Brain microvascular endothelial cell (primary cell): ENCODE results near the gene AK1.
"Not testable (repeated sequence)": the region's sequence is repeated elsewhere in the genome, so short reads cannot be mapped to it uniquely, and the experiment has no call there.

ENCODE experiments used
- DNase-seq: peaks from one replicate; pipeline ENCODE4 v3.0.0-alpha.2; 2020
- H3K27ac ChIP-seq: fragments of 250-450 bp; sonication (Bioruptor Pico); 2 replicates; pipeline ENCODE4 v1.5.1; 2020; ENCODE audit warnings: mild to moderate bottlenecking, moderate library complexity
- H3K27me3 ChIP-seq: fragments of 250-450 bp; sonication (Bioruptor Pico); replicated peaks from 2 replicates; pipeline ENCODE4 v1.5.1; 2020; ENCODE audit warnings: mild to moderate bottlenecking
- H3K36me3 ChIP-seq: fragments of 250-450 bp; sonication (Bioruptor Pico); replicated peaks from 2 replicates; pipeline ENCODE4 v1.5.1; 2020; ENCODE audit warnings: mild to moderate bottlenecking
- H3K4me3 ChIP-seq: 2 replicates; pipeline ENCODE4 v1.5.1; 2011; ENCODE audit warnings: low read depth, mild to moderate bottlenecking, control low read depth, low read length, moderate library complexity
- in situ Hi-C: cut with HindIII; loops from 2 replicates; pipeline ENCODE4 v1.10.0; 2017; ENCODE audit warnings: low sequenced_read_pairs, low pct_ligation_motif_present
- TF ChIP-seq, protein P1 (sequence below): IDR thresholded peaks from 2 replicates; pipeline ENCODE4 v1.5.1; 2011; ENCODE audit warnings: low read depth, mild to moderate bottlenecking, moderate library complexity, low read length, control low read depth, inconsistent platforms; ENCODE audit errors: missing control alignments

AK1 gene

DNA sequence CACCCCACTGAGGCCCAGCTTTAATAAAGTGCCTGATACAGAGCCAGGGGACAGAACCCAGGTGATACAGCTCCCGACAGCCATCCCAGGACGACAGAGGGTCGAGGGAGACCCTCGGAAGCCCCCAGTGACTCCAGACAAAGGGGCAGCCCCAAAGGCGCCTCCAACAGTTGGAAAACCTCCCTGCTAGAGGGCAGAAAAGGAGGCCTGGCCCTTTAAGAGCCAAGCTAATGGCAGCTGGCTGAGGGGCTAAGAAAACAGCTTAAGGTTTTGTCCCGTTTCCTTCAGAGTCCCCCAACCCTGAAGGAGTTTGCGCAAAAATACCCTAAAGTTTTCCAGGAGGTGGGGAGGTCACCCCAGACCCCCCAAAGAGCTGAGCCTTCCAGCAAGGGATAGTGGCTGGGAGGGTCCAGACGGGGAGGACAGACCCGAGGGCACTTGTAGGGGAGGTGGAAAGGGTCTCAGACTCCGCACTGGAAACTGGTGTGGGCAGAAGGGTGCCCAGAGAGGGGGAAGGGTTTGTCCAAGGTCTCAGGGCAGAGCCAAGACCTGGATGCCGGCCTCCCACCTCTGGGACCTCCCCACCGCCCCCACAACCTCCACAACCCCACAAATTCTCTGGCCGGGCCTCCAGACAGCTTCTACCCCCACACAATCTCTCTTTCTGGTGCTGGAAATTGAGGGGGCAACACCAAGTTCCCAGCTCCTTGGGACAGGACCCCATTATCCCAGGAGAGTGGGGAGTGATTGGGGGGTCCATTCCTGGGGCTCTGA is 8.2 kb upstream of the AK1 start:
- H3K4me3 ChIP-seq, result no peak overlapping the region
- TF ChIP-seq, protein P1, sequence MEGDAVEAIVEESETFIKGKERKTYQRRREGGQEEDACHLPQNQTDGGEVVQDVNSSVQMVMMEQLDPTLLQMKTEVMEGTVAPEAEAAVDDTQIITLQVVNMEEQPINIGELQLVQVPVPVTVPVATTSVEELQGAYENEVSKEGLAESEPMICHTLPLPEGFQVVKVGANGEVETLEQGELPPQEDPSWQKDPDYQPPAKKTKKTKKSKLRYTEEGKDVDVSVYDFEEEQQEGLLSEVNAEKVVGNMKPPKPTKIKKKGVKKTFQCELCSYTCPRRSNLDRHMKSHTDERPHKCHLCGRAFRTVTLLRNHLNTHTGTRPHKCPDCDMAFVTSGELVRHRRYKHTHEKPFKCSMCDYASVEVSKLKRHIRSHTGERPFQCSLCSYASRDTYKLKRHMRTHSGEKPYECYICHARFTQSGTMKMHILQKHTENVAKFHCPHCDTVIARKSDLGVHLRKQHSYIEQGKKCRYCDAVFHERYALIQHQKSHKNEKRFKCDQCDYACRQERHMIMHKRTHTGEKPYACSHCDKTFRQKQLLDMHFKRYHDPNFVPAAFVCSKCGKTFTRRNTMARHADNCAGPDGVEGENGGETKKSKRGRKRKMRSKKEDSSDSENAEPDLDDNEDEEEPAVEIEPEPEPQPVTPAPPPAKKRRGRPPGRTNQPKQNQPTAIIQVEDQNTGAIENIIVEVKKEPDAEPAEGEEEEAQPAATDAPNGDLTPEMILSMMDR, result no peak
- H3K27ac ChIP-seq, result no peak overlapping the region
- DNase-seq, result no peak
- H3K27me3 ChIP-seq, result no peaks in the 10 kb centered on the region
- in situ Hi-C loops, result no loop called here
- peaks cover 41% of the 10 kb centered on the region for H3K36me3 ChIP-seq

DNA sequence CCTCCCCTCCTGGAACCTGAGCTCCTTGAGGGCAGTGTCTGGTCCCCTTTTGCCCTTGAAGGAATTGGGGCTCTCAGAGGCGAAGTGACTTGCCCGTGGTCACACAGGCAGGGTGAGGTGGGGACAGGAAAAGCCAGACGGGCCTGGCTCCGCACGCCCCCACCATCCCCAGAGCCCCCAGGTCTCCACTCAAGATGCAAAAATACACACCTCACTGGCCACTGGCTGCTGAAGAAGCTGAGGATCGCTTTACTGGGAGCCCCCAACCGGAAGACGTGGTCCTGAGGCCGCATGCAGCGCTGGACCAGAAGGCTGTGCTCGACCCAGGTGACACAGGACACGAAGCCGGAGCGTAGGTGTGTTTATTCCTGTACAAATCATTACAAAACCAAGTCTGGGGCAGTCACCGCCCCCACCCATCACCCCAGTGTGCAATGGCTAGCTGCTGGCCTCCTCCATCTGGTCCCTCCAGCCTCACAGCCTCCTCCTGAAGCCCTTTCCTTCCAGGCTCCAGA is 7.6 kb upstream of the AK1 start:
- peaks cover 34% of the 10 kb centered on the region for H3K36me3 ChIP-seq
- no peaks in the 10 kb centered on the region for H3K27me3 ChIP-seq
- in situ Hi-C loops, result no loop called here
- H3K4me3 ChIP-seq, result no peak overlapping the region
- TF ChIP-seq, protein P1, result no peak
- H3K27ac ChIP-seq, result no peak overlapping the region
- no peak for DNase-seq

DNA sequence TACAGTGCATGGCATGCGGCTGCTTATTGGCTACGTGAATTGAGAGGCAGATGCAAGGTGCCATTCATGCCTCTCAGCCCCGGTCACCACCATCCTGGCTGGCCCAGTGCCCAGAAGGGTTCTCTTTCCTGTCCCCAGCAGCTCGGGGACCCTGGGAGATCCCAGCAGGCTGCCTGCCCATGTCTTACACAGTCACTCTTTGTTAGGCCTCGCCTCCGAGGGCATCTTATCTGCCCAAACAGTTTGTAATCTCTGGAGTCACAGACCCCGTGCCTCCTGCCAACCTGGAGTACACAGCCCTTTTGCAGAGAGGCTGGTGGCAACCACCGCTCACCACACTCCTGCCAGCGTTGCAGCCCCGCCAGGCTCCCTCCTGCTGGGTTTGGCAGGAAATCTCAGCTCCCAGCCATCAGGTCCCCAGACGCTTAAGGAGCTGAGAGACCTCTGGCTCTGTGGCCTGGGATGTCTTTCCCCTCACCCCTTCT is 7.0 kb upstream of the AK1 start:
- in situ Hi-C loops, result no loop called here
- H3K36me3 ChIP-seq, result peaks cover 31% of the 10 kb centered on the region
- DNase-seq, result no peak
- no peak overlapping the region for H3K27ac ChIP-seq
- no peaks in the 10 kb centered on the region for H3K27me3 ChIP-seq
- no peak overlapping the region for H3K4me3 ChIP-seq
- TF ChIP-seq, protein P1, result no peak

DNA sequence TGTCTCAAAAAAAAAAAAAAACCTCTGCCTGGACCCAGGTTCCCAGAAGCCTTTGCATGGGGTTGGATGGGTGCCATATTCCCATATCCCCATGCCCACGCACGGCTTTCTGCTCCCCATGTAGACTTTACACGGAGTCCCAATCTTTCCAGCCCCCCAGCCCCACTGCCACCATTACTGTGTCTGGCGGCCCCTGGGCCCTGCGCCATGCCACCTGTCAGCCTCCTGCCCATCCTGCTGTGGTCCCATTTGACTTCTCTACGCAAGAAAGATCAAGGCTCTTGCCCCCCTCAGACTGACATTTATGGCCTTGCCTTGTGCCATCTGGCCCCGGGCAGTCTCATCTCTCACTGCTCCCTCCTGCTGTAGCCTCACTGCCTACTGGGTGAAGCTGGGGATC is 6.5 kb upstream of the AK1 start:
- no peak overlapping the region for H3K4me3 ChIP-seq
- no peaks in the 10 kb centered on the region for H3K27me3 ChIP-seq
- no peak overlapping the region for H3K27ac ChIP-seq
- H3K36me3 ChIP-seq, result peaks cover 31% of the 10 kb centered on the region
- TF ChIP-seq, protein P1, result no peak
- in situ Hi-C loops, result no loop called here
- no peak for DNase-seq

DNA sequence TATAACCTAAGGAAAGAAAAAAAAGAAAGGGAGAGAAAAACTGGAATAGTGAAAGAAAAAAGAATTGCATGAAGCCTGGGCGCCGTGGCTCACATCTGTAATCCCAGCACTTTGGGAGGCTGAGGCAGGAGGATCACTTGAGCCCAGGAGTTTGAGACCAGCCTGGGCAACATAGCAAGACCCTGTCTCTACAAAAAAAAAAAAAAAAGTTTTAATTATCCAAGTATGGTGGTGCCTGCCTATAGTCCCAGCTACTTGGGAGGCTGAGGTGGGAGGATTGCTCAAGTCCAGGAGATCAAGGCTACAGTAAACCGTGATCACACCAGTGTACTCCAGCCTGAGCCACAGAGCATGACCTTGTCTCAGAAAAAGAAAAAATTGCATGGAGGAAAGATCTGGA is 4.2 kb upstream of the AK1 start:
- in situ Hi-C loops, DNase-seq, H3K27me3 ChIP-seq, H3K27ac ChIP-seq, H3K4me3 ChIP-seq: not testable (repeated sequence)
- peaks cover 11% of the 10 kb centered on the region for H3K36me3 ChIP-seq

DNA sequence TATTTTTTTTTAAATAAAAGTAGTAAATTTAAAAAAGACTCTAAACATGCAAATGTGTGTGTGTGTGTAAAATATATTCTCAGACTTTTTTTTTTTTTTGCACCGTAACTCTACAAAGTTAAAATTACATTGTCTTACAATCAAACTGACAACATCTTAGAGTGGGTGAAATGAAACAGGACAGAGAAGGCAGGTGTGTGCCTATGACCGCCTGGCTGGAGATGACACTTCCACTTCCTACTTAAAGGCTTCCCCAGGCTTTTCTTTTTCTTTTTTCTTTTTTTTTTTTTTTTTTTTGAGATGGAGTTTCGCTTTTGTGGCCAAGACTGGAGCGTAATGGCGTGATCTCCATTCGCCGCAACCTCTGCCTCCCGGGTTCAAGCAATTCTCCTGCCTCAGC is 2.7 kb upstream of the AK1 start:
- peaks cover 4% of the 10 kb centered on the region for H3K36me3 ChIP-seq
- in situ Hi-C loops, result no loop called here
- no peaks in the 10 kb centered on the region for H3K27me3 ChIP-seq
- no peak for DNase-seq
- TF ChIP-seq, protein P1, result no peak
- no peak overlapping the region for H3K27ac ChIP-seq
- H3K4me3 ChIP-seq, result no peak overlapping the region
